Measurements from ENCODE around the gene ATXN10.

GRCh38 chr22:45631140-45631840 lies 40.3 kb upstream of the ATXN10 start:
- no peak for TF ChIP-seq CTCF (IDR thresholded peaks at IDR 0.05; ENCODE audit: insufficient read depth, low read length)
- TF ChIP-seq POLR2AphosphoS5 (IDR thresholded peaks at IDR 0.05; ENCODE audit: low read depth) = no peak
- TF ChIP-seq SPI1 (IDR thresholded peaks at IDR 0.05; ENCODE audit: borderline replicate concordance, low read depth) = no peak
- TF ChIP-seq GABPA (IDR thresholded peaks at IDR 0.05; ENCODE audit: low read depth) = no peak

Data from HL-60 (cell line).